RWPE2 (cell line): ENCODE measurements around the gene NADK.

Experiments used
- ATAC-seq: fragments of 200-7000 bp; cut with Tn5 transposase; 3 replicates; pipeline ENCODE4 v1.9.1; 2021; ENCODE audit warnings: low read depth
- DNase-seq: peaks from one replicate; pipeline ENCODE4 v3.0.0-alpha.2; 2020; ENCODE audit warnings: low spot score
- H3K27ac ChIP-seq: fragments of 450-650 bp; 2 replicates; pipeline ENCODE4 v1.5.1; 2017; ENCODE audit warnings: mild to moderate bottlenecking; ENCODE audit not compliant: poor library complexity, severe bottlenecking
- H3K27me3 ChIP-seq: fragments of 250-450 bp; sonication (Bioruptor Pico); 2 replicates; pipeline ENCODE4 v1.5.1; 2021; ENCODE audit warnings: mild to moderate bottlenecking, moderate library complexity; ENCODE audit not compliant: insufficient read depth, poor library complexity, severe bottlenecking
- H3K36me3 ChIP-seq: fragments of 250-450 bp; sonication (Bioruptor Pico); 2 replicates; pipeline ENCODE4 v1.5.1; 2020; ENCODE audit warnings: low read depth, mild to moderate bottlenecking, moderate library complexity
- H3K4me1 ChIP-seq: fragments of 250-450 bp; sonication (Bioruptor Pico); 2 replicates; pipeline ENCODE4 v1.5.1; 2021; ENCODE audit warnings: mild to moderate bottlenecking, moderate library complexity; ENCODE audit not compliant: insufficient read depth, poor library complexity, severe bottlenecking
- H3K4me3 ChIP-seq: fragments of 250-450 bp; sonication (Bioruptor Pico); 2 replicates; pipeline ENCODE4 v1.5.1; 2021; ENCODE audit warnings: mild to moderate bottlenecking, moderate library complexity; ENCODE audit not compliant: severe bottlenecking
- H3K9me3 ChIP-seq: fragments of 250-450 bp; sonication (Bioruptor Pico); 2 replicates; pipeline ENCODE4 v1.5.1; 2021; ENCODE audit warnings: mild to moderate bottlenecking, moderate library complexity; ENCODE audit not compliant: severe bottlenecking
- TF ChIP-seq, protein P1 (sequence below): fragments of 450-650 bp; IDR thresholded peaks from one replicate; pipeline ENCODE4 v1.5.1; 2017; ENCODE audit warnings: mild to moderate bottlenecking, moderate library complexity; ENCODE audit not compliant: poor library complexity, severe bottlenecking

The NADK gene

DNA sequence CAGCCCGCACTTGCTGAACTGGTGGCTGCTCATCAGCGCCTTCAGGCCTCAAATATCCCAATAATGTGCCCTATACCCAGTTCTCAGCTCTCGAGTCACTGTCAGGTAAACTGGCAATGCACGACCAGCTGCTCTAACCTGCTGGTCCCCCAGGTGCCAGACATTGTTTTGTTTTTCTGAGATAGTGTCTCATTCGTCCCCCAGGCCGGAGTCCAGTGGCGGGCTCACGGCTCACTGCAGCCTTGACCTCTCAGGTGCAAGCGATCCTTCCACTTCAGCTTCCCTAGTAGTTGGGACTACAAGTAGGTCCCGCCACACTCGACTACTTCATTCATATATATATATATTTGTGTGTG is 1.0 kb upstream of the NADK start:
- Histone ChIP-seq H3K9me3 (no peaks in the 10 kb centered on the region), H3K4me3 (peak overlapping the region; percentile 96), H3K36me3 (no peaks in the 10 kb centered on the region), H3K27me3 (no peaks in the 10 kb centered on the region), H3K4me1 (peaks cover 20% of the 10 kb centered on the region), H3K27ac (peak overlapping the region; percentile 73)
- ATAC-seq (no peak), DNase-seq (no peak)
- TF ChIP-seq, protein P1, sequence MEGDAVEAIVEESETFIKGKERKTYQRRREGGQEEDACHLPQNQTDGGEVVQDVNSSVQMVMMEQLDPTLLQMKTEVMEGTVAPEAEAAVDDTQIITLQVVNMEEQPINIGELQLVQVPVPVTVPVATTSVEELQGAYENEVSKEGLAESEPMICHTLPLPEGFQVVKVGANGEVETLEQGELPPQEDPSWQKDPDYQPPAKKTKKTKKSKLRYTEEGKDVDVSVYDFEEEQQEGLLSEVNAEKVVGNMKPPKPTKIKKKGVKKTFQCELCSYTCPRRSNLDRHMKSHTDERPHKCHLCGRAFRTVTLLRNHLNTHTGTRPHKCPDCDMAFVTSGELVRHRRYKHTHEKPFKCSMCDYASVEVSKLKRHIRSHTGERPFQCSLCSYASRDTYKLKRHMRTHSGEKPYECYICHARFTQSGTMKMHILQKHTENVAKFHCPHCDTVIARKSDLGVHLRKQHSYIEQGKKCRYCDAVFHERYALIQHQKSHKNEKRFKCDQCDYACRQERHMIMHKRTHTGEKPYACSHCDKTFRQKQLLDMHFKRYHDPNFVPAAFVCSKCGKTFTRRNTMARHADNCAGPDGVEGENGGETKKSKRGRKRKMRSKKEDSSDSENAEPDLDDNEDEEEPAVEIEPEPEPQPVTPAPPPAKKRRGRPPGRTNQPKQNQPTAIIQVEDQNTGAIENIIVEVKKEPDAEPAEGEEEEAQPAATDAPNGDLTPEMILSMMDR, result no peak

DNA sequence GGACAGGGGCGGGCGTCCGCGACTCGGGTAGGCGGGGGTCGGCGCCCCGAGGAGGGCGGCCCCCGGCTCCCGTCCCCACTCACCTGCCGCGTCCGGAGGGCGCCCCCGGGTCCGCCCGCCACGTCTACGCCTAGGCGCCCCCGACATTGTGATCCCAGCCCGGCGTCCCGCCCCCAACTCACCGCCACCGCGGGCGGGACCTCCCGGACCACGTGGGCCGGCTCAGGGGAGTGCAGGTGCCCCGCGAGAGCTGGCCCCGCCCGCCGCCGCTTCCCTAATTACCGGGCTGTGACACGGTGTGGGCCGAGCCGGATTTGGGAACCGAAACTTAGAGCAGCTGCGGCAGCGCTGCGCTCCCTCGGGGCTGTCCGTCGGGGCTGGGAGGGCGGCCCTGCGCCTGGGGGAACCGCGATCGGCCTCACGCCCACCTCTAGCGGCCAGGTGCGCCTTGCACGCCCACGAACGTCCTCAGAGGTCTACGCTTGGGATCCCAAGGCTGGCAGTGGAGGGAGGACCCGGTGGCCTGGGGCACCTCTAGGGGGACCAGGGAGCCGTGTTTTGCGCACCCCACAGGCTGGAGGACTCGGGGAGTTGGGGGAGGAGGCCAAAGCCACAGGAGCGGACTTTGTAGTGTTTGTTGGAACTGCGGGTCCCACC is 521 bp upstream of the NADK start:
- no peaks in the 10 kb centered on the region for H3K9me3 ChIP-seq
- H3K4me1 ChIP-seq, result peaks cover 20% of the 10 kb centered on the region
- peak overlapping the region; percentile 96 for H3K4me3 ChIP-seq
- H3K27me3 ChIP-seq, result no peaks in the 10 kb centered on the region
- ATAC-seq, result peak; percentile 64
- TF ChIP-seq, protein P1, result peak; percentile 32
- peak; percentile 83 for DNase-seq
- 0 out of 2 replicates have a peak, but pooled peaks cover 4% of the 10 kb centered on the region for H3K36me3 ChIP-seq
- peak overlapping the region; percentile 73 for H3K27ac ChIP-seq

DNA sequence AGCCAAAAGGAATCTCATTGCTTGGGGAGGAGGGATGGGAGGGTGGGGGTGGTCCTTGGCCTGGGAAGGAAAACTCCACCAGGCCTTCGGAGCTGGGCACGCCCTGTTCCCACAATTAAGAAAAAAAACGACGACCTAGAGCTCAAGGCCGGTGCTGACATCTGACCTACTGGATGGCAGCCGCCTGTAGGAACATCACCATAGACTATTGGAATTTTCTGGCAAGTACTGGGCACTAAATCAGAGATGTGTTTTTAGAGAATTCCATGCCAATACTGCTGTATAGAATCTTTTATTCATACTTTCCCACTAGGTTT is 729 bp downstream of the NADK start:
- Histone ChIP-seq H3K9me3 (no peaks in the 10 kb centered on the region), H3K27ac (peak overlapping the region; percentile 73), H3K27me3 (no peaks in the 10 kb centered on the region), H3K4me1 (peaks cover 13% of the 10 kb centered on the region), H3K4me3 (peak overlapping the region; percentile 96), H3K36me3 (peaks cover 17% of the 10 kb centered on the region)
- TF ChIP-seq, protein P1, result no peak
- ATAC-seq, result no peak; the same call in 2 of the 3 replicates
- DNase-seq, result no peak

DNA sequence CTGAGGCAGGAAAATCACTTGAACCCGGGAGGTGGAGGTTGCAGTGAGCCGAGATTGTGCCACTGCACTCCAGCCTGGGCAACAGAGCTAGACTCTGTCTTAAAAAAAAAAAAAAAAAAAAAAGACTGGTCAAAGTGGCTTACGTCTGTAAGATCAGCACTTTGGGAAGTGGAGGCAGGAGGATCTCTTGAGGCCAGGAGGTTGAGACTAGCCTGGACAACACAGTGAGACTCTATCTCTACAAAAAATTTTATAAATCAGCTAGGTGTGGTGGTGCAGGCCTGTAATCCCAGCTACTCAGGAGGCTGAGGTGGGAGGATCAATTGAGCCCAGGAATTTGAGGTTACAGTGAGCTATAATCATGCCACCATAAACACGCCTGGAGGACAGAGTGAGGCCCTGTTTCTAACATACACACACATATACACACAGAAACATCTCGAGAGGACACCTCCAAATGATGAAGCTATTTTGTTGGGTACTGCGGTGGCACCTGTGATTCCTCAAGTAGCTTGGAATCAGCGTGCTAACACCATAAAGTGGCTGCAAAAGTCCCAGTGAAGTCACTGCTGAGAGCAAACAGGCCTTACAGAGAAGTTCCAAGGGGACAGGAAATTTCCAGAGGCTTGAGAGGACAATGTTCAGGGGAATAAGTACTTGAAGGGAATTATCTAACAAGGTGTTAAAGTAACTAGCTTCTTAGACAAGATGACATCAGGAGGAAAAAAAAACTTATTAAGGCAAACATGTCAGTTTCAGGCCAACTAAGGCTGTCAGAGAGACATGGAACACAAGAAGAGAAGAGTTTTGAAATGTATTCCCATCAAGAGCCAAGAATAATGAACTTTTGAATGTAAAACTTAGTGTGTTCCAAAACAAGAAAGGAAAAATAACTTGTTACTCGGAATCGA is 1.3 kb downstream of the NADK start:
- DNase-seq (no peak), ATAC-seq (no peak)
- Histone ChIP-seq H3K36me3 (peaks cover 23% of the 10 kb centered on the region), H3K4me3 (peak overlapping the region; percentile 96), H3K9me3 (no peaks in the 10 kb centered on the region), H3K27ac (peak overlapping the region; percentile 73), H3K4me1 (peaks cover 10% of the 10 kb centered on the region), H3K27me3 (no peaks in the 10 kb centered on the region)
- TF ChIP-seq, protein P1, result no peak
